GM19467 (cell line): ENCODE data around the gene UCMA.

Experiments used
- ATAC-seq: cut with Tn5 transposase; IDR thresholded peaks from one replicate; pipeline ENCODE4 v1.9.1; 2021; ENCODE audit warnings: mild to moderate bottlenecking, moderate library complexity; ENCODE audit not compliant: unreplicated experiment

Gene UCMA

GRCh38 chr10:13189961-13190360 lies 44.2 kb downstream of the UCMA start:
- ATAC-seq: no peak

DNA sequence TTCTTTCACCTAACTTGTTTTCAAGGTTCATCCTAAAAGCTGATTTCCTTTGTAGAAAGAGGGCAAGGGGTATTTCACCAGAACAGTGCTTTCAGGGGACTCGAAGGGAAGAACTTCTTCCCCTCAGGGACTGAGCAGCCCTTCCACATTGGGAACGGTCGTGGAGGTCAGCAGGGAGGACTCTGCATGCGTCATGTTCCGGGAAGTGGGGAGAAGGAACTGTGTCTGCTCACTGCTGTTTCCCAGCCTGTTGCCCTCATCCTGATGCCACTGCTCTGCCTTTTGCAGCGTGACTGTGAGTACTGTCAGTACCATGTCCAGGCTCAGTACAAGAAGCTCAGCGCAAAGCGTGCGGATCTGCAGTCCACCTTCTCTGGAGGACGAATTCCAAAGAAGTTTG lies 45.6 kb downstream of the UCMA start:
- no peak for ATAC-seq

- ATAC-seq: no peak
These were observed 47.0 kb downstream of the UCMA start for GRCh38 chr10:13187135-13187534.

GRCh38 chr10:13184730-13185514 lies 49.3 kb downstream of the UCMA start:
- no peak for ATAC-seq

DNA sequence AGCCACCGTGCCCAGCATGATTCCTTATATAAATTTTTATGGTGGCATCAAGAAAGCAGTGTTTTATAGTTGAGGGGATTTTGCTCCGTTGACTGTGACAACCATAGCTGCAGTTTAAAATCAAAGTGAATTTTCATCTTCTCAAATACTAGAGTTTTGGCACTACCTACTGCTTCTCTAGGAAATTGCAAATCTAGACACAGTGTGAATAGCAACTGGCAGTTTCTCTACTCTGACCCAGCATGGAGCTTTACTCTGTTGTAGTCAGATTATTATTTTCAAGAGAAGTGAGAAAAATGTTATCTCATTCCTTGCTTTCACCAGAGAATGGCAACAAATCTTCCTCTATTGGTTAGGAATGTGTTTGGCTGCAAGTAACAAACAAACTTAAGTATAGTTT lies 49.9 kb downstream of the UCMA start:
- no peak for ATAC-seq

DNA sequence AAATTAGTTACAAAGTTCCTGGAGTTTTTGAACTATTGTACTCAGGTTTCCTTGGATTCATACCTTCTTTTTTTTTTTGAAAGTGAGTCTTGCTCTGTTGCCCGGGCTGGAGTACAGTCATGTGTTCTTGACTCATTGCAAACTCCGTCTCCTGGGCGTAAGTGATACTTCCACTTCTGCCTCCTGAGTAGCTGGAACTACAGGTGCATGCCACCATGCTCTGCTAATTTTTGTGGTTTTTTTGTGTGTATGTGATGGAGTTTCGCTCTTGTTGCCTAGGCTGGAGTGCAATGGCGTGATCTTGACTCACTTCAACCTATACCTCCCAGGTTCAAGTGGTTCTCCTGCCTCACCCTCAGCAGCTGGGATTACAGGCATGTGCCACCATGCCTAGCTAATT lies 50.5 kb downstream of the UCMA start:
- ATAC-seq: no peak

- no peak for ATAC-seq
These were observed 51.8 kb downstream of the UCMA start for GRCh38 chr10:13182424-13182823.

GRCh38 chr10:13180788-13181187 lies 53.4 kb downstream of the UCMA start:
- no peak for ATAC-seq

DNA sequence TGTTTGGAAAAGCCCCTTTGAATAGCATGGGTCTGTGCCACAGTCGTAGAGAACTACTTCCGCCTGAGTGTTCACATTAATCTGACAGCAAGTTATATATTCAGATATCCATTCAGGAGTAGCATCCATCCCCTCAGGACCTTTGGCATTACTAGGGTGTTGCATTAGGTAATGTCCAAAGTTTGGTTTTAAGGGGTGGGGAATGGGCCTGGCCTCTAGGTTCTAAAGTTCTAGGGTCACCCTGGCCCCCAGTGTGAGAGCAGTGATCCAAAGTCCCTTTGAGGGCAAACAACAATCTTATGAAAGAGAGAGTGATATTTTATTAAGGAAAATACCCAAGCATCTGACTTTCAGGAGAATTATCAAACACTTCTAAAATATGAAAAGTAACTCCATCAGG lies 60.6 kb downstream of the UCMA start:
- no peak for ATAC-seq
